Inflammatory macrophage treated with lipopolysaccharide for 4 hours (primary cell): ENCODE measurements around the gene MMP21.

Source experiments
- DNase-seq: peaks from one replicate; pipeline ENCODE4 v3.0.0-alpha.2; 2020

Gene MMP21

DNA sequence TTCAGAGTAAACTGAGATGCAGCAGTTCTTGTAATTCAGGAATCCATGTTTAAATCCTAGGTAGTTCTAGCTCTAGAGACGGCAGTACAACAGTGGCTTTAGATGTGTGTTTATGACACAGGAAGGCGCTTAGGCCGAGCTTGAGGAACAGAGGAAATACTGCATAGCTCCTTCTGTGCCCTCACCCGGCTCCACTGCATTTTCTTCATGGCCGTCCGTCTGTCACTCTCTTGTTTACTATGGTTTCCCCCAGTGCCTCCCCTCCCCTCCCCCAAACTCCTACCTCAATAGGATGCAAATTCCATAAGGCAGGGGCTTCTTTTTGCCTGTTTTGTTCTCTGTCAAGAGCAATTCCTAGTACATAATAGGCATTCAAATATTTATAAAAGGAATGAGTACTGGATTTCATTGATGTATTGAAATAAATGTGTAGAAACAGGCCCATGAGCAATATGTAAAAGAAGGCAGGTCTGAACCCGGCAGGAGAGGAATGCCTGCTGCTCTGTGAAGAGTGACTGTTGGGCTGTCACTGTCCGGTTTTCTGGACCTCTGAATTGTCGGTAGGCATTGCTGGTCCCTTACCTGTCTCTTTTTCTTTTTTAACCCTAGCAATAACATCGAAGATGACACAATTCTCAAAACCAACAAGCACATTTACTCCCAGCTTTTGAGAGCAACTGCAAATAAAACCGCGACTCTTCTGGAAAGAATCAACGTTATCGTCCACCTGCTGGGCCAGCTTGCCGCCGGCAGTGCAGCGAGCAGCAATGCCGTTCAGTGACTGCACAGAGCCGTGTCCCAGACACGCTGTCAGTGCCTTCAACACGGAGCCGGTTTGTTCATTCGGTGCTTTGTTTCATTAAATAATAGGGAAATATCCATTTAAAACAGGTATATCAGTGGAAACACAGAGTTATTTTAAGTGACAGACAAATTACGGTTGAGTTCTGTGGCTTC, 12.7 kb downstream of the MMP21 start:
- DNase-seq = no peak

DNA sequence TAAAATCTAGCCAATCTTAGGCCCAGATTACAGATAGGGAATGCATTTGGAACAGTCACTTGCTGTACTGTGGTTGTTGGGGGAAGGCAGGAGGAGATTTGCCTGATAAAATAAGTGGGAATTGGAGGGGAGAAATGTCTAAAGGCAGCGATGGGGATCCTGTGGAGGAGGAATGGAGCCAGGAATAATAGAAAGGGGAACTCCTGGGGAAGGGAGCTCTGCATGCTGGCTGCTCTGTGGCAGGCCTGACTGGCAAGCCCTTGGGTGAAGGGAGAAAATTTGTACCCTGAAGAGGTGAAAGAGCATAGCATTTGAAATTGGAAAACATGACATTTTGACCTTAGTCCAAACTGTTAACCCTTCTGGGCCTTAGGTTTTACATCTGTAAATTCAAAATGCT, 13.7 kb downstream of the MMP21 start:
- no peak for DNase-seq

DNA sequence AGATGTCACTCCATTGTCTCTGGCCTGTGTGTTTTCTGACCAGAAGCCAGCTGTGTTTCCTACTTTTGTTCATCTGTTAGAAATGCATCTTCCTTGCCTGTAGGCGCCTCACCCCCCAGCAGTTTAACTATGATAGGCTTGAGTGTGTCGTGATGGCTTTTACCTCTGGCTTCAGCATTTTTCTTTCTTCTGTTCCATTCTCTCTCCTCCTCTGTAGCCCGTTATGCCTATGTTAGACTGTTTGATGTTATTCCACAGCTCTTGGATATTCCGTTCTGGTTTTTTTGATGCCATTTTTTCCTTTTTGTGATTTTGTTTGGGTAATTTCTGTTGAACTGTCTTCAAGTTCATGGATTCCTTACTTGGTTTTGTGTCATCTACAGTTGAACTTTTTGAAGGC, 17.9 kb downstream of the MMP21 start:
- DNase-seq = no peak

DNA sequence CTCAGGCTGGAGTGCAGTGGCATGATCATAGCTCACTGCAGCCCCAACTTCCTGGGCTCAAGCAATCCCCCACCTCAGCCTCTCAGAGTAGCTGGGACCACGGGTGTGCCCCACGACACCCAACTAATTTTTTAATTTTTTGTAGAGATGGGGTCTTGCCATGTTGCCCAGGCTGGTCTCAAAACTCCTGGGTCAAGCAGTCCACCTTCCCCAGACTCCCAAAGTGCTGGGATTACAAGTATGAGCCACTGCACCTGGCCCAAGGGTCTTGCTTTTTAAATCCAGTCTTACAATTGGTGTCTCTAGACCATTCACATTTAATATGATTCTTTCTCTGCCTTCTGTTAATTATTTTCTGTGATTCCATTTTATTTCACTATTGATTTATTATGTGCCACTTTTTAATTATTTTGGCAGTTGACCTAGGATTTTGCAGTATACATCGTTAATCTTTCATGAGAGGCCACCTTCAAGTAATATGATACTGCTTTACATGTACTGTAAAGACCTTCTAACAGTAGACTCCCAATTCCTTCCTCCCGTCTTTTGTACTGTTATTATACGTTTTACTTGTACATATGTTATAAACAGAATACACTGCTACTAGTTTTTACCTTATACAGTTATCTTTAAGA, 18.7 kb downstream of the MMP21 start:
- no peak for DNase-seq

DNA sequence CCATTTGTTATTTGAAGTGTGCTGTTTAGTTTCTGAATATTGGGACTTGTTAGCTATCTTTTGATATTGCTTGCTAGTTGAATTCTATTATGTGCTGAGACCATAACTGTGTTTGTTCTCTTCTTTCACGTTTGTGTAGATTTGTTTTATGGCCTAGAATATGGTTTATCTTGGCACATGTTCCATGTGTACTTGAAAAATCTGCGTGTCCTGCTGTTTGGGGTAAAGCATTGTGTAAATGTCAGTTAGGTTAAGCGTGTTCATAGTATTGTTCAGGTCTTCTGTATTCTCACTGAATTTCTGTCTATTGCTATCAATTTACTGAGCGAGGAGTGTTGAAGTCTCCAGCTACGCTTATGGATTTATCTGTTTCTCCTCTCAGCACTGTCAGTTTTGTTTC, 19.4 kb downstream of the MMP21 start:
- DNase-seq = no peak

DNA sequence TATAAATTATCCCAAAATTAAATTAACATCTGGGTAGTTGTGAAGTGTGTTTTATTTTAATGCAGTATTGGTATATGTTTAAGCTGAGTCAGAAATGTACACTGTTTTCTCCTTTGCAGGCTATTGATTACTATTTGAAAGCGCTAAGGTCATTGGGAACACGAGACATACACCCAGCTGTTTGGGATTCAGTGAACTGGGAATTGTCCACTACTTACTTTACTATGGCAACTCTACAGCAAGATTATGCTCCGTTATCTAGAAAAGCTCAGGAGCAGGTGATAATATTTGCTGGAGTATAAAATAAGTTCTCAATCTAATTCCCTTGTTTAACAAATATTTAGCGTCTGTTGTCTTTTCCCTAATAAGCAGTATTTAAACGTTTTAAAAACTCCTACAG, 28.2 kb downstream of the MMP21 start:
- no peak for DNase-seq

DNA sequence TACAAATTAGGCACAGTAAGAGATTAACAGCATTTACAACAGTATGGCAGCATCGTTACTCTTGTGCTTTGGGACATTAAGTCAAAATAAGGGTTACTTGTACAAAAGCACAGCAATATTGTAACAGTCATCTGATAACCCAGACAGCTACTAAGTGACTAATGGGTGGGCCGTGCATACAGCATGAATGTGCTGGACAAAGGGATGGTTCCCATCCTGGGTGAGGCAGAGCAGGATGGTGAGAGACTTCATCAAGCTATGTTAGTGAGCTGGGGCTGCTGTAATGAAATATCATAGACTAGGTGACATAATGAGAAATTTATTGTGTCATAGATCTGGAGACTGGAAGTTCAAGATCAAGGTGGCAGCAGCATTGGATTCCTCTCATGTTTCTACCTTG, 30.7 kb downstream of the MMP21 start:
- DNase-seq = no peak

DNA sequence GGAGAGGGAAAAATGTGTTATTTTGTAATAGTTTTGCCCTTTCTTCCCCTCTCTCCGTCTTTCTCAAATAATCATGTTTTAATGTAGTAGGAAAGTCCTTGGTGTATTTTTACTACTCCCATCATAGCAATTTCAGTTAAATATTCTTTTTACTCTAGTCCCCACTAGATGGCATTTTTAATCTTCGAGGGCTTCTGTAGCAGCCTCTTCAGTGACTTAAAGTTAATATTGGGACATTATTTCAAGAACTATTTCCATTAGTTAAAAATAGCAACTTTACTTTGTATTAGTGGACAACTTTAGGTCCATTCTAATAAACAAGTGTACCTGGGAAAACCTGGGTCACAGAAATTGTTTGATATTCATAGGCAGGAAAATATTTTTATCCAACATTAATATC, 33.2 kb downstream of the MMP21 start:
- no peak for DNase-seq

DNA sequence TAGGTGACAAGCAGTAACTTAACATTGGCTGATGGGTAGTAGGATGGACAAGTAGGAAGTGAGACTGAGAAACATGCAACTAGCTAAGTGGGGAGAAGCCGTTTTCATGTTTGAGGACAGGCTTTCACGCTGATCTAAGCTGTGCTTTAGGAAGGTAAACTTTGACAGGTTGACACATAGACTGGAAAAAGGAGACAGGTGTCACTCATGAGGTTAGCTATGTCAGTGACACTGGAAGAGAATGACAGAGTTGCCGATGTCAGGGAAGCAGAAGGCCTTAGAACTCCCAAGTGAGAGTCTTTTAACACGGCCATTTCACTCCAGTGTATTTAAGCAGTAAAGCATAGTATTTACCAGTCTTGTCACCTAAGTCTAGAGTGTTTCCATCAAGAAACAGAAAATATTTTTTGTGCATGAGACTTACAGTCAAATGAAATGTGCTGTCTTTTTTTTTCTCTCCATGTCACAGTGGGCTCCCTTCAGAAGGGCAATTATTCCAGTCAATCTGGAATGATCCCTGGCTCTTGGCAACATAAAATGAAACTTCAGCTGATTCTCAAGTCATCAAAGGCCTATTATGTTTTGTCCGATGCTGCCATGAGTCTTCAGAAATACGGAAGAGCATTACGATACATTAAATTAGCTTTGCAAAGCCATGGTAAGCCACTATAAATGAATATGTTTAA, 35.5 kb downstream of the MMP21 start:
- DNase-seq = no peak

DNA sequence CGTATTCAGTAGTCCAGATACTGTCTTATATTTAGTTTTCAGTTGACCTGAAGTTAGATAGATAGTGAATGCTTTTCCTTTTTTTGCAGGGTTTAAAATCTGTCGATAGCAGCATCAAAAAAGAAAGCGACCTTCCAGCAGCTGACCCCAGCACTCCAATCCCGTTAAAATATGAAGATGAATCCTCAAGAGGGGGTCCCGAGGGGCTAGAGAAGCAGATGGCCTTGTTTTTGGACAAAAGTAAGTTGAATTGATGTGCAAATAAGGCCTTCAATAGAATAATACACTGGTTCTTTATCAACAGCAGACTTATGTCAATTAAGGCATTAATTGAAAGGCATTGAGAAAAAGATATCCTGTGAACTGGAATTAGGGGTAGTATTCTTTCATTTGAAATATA, 37.4 kb downstream of the MMP21 start:
- DNase-seq = no peak

DNA sequence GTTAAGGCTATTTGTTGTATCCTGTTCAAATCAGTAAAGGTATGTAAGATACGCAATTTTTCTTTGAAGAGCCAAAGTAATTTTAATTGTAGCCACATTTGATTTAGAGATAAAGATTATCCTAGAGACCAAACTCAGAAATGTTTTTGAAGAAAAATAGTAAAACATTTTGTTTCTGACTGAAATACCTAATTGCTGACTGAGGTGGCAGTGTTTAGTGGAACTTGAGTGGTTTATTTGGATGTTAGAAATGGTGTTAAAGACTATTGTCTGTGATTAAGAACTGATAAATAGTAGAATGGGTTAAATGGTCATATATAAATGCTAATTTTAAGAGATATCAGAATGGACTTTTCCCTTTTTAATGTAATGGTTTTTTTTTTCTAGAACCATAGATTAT, 40.8 kb downstream of the MMP21 start:
- no peak for DNase-seq

DNA sequence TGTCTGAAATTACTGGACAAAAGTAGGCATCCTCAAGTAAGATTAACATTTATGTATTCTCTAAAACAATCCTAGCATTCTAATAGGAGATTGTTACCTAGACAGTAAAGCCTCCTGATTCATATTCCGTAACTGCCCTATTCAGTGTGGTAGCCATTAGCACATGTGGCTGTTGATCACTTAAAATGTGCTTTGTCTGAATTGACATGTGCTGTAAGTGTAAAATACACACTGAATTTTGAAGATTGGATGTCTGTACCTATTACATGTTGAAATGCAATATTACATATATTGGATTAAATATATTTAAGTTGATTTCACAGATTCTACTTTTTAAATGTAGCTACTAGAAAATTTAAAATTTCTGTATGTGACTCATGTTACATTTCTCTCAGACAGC, 41.5 kb downstream of the MMP21 start:
- DNase-seq = no peak

DNA sequence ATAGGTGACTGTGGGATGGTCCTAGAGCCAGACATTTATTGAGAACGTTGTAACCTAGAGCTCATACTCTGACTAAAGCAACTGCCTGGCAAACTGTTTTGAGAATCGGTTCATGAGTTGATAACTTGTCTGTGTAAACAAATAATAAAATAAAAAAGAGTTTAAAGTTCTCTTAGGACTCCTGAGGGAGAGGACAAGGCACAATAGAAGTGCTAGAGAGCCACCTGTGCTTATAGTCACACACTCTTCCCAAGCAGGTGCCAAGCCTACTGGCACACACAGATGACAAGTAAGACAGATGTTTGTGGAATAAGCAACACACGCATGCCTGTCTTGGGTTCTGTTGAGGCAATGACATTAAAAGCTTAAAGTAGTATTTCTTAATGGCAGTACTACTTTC, 48.2 kb downstream of the MMP21 start:
- DNase-seq = no peak

DNA sequence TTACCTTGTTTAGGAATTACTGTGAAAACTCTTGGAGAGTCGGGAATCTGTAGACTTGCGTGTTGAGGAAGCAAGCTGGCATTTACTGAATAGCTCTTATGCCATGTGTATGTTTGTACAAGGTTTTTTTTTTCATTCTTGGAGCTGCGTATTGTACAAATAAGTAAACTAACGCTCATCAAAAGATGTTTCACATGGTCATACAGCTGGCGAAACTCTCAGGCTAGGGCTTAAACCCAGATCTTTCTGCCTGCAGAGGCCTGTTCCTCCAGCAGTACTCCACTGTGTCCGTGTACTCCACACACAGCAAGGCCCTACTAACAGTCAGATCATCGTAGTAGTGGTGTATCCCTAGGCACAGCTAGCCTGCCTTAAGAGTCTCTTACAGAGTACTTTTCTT, 48.7 kb downstream of the MMP21 start:
- DNase-seq = no peak

DNA sequence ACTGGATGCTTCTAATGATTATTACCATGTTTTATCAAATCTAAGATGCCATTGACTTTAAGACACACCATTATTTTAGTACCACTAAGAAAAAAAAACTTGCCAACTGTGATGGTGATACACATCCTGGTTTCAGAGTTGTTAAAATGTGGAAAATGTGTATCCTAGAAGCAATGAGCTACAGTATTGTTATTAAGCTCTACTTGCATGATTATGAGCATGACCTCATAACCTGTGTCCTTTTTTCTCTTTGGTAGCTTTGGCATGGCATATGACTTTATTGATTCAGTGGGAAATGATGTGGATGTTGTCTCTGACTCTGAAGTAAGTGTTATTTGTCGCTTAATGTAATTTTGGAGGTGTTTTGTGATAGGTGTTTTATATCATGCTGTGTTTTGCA, 52.8 kb downstream of the MMP21 start:
- no peak for DNase-seq

DNA sequence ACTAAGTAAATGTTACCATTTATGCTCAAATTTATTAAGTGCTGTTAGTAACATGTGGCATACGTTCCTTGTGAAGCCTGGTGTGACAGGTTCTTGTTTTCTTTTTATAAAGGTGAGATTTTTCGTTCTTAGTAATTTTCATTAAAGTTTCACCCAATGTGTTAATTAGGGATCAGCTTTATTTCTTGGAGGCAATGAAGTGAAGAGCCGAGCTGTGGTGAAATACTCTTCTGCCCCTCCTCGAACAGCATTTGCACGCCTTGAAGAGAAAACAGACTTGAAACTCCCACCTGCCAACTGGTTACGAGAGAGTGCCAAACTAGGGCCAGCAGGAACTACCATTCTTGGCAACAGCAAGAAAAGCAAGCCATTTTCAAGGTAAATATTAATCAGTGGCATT, 54.6 kb downstream of the MMP21 start:
- DNase-seq = no peak

DNA sequence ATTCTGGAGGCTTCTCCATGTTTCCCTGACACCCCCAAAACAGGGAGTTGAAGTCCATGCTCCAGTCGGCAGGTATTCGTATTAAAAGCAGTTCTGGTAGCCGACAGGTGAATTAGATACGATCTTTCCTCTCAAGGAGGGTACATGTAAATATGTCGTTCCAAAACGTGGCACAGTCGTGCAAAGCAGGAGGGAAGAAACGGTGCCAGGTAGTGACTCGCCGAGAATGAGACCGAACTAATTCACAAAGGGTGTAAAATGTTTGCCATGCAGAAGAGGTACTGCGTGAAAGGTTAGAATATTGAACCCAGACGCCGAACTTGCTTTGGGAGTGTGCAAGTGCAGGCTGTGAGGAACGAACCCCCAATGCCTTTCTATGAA, 55.6 kb downstream of the MMP21 start:
- DNase-seq = peak; percentile 0

DNA sequence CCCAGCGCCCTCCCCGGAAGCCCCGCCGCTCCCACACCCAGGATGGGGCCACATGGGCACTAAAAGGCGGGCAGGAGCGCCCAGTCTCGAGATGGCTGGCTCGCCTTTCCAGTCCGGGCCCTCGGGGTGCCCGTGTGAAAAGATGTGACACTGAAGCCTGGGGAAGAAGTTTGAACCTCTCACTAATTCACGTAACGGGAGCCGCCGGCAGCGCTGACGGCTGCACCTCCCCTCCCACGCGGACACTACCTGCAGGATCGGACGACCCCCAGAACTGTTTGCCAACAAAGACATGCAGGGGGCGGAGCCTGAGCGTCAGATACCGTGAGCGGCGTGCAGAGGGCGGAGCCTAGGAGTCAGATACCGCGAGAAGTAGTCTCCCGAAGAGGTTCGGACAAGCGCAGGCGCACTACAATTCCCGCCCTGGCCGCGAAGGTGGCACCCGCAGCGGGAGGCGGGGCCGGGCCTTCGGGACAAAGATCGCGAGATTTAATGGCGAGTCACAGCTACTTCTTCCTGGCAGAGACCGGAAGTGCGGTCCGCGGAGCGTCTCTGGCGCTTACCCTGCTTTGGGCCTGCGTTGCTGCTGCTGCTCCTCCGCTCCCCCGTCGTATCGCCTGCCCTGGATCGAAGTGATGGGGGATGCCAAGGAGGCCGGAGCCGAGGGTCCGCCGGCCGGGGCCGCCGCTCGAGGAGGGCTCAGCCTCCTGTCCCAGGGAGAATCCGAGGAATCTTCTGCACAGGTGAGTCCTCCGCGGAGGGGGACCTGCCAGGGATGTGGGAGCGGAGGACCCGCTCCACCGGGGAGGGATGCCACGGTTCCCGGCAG, 56.2 kb downstream of the MMP21 start, which contains the start of gene EDRF1:
Gene EDRF1 (plus strand): TSS at position 537 of the 829 bp plus-strand sequence. CDS start 99 bp downstream, at position 636.
- peak; percentile 99 for DNase-seq
